Muscle layer of colon (tissue), 2 donors: Measurements from ENCODE around the gene NECTIN2.
"Not testable (repeated sequence)": the region's sequence is repeated elsewhere in the genome, so short reads cannot be mapped to it uniquely, and the experiment has no call there.

Experiments used
- H3K27ac ChIP-seq: one replicate; pipeline ENCODE4 v1.7.0; 2013; ENCODE audit warnings: low read depth, mild to moderate bottlenecking, low read length, moderate library complexity
- H3K27me3 ChIP-seq, 2 donors: one replicate each; pipeline ENCODE4 v1.7.0; 2013; ENCODE audit warnings: low read length in 2 of 2, mild to moderate bottlenecking in 2 of 2; ENCODE audit not compliant: insufficient read depth in 2 of 2, control insufficient read depth in 1 of 2
- H3K36me3 ChIP-seq: one replicate; pipeline ENCODE4 v1.7.0; 2013; ENCODE audit warnings: mild to moderate bottlenecking, low read length; ENCODE audit not compliant: insufficient read depth
- H3K4me1 ChIP-seq: one replicate; pipeline ENCODE4 v1.7.0; 2013; ENCODE audit warnings: mild to moderate bottlenecking, low read length; ENCODE audit not compliant: insufficient read depth
- H3K4me3 ChIP-seq, 2 donors: one replicate each; pipeline ENCODE4 v1.7.0; 2013; ENCODE audit warnings: low read length in 2 of 2, low read depth in 1 of 2, mild to moderate bottlenecking in 1 of 2, moderate library complexity in 1 of 2
- H3K9ac ChIP-seq: one replicate; pipeline ENCODE4 v1.7.0; 2013; ENCODE audit warnings: low read length
- H3K9me3 ChIP-seq: one replicate; pipeline ENCODE4 v1.7.0; 2013; ENCODE audit warnings: mild to moderate bottlenecking, low read length
- donor health status: abdominal sarcoma.
- donor health status: Adenocarcinoma of cecum.

The NECTIN2 gene

GRCh38 chr19:44925114-44925891 is 79.2 kb downstream of the NECTIN2 start:
- Histone ChIP-seq H3K27me3 (no peaks in the 10 kb centered on the region), H3K27ac (no peak overlapping the region), H3K4me3 (no peak overlapping the region), H3K9ac (no peak overlapping the region), H3K9me3 (no peaks in the 10 kb centered on the region), H3K36me3 (no peaks in the 10 kb centered on the region), H3K4me1 (peaks cover 4% of the 10 kb centered on the region)

- not testable (repeated sequence) for H3K4me3 ChIP-seq, H3K27ac ChIP-seq
These were observed 80.4 kb downstream of the NECTIN2 start for GRCh38 chr19:44926245-44927077.

GRCh38 chr19:44927746-44928145 is 81.6 kb downstream of the NECTIN2 start:
- no peaks in the 10 kb centered on the region for H3K36me3 ChIP-seq

More at GRCh38 chr19:44926245-44927077, 80.4 kb downstream of the NECTIN2 start:
- not testable (repeated sequence) for H3K4me1 ChIP-seq, H3K9me3 ChIP-seq, H3K36me3 ChIP-seq, H3K9ac ChIP-seq, H3K27me3 ChIP-seq

GRCh38 chr19:44930088-44930487 is 84.0 kb downstream of the NECTIN2 start:
- no peak overlapping the region for H3K9ac ChIP-seq
- no peak overlapping the region for H3K4me3 ChIP-seq
- no peaks in the 10 kb centered on the region for H3K36me3 ChIP-seq
- H3K27ac ChIP-seq, result no peak overlapping the region
- H3K4me1 ChIP-seq, result peaks cover 4% of the 10 kb centered on the region
- H3K9me3 ChIP-seq, result no peaks in the 10 kb centered on the region
- no peaks in the 10 kb centered on the region for H3K27me3 ChIP-seq

More at GRCh38 chr19:44927746-44928145, 81.6 kb downstream of the NECTIN2 start:
- Histone ChIP-seq H3K27ac (no peak overlapping the region), H3K9ac (no peak overlapping the region), H3K4me1 (peaks cover 4% of the 10 kb centered on the region), H3K27me3 (no peaks in the 10 kb centered on the region), H3K9me3 (no peaks in the 10 kb centered on the region), H3K4me3 (no peak overlapping the region)

- Histone ChIP-seq H3K9me3 (no peaks in the 10 kb centered on the region), H3K27ac (no peak overlapping the region), H3K27me3 (no peaks in the 10 kb centered on the region), H3K4me1 (peaks cover 4% of the 10 kb centered on the region), H3K36me3 (no peaks in the 10 kb centered on the region), H3K4me3 (no peak overlapping the region), H3K9ac (no peak overlapping the region)
These were observed 85.4 kb downstream of the NECTIN2 start for GRCh38 chr19:44931541-44931940.
